ENCODE measurements around the gene SPCS3.

- TF ChIP-seq, protein P1, sequence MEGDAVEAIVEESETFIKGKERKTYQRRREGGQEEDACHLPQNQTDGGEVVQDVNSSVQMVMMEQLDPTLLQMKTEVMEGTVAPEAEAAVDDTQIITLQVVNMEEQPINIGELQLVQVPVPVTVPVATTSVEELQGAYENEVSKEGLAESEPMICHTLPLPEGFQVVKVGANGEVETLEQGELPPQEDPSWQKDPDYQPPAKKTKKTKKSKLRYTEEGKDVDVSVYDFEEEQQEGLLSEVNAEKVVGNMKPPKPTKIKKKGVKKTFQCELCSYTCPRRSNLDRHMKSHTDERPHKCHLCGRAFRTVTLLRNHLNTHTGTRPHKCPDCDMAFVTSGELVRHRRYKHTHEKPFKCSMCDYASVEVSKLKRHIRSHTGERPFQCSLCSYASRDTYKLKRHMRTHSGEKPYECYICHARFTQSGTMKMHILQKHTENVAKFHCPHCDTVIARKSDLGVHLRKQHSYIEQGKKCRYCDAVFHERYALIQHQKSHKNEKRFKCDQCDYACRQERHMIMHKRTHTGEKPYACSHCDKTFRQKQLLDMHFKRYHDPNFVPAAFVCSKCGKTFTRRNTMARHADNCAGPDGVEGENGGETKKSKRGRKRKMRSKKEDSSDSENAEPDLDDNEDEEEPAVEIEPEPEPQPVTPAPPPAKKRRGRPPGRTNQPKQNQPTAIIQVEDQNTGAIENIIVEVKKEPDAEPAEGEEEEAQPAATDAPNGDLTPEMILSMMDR (IDR thresholded peaks at IDR 0.05) = no peak
- TF ChIP-seq POLR2A (IDR thresholded peaks at IDR 0.05) = no peak
These were observed 48.0 kb upstream of the SPCS3 start for GRCh38 chr4:176271749-176272148.
